CD4-positive, alpha-beta T cell treated with Interleukin-6 for 4 hours (primary cell): Measurements from ENCODE around the gene RHBDL1.
"Not testable (repeated sequence)": the region's sequence is repeated elsewhere in the genome, so short reads cannot be mapped to it uniquely, and the experiment has no call there.

Source experiments
- DNase-seq: peaks from one replicate; pipeline ENCODE4 v3.0.0-alpha.2; 2020; ENCODE audit warnings: mixed read lengths

The RHBDL1 gene

GRCh38 chr16:689175-689897 is 13.9 kb downstream of the RHBDL1 start:
- DNase-seq: no peak

- not testable (repeated sequence) for DNase-seq
These were observed 15.8 kb downstream of the RHBDL1 start for GRCh38 chr16:691242-691641.

- DNase-seq: no peak
These were observed 17.1 kb downstream of the RHBDL1 start for GRCh38 chr16:692356-693108.

GRCh38 chr16:693364-693763 is 17.9 kb downstream of the RHBDL1 start:
- no peak for DNase-seq

- DNase-seq: no peak
These were observed 18.3 kb downstream of the RHBDL1 start for GRCh38 chr16:693766-694165.

- peak; percentile 28 for DNase-seq
These were observed 18.9 kb downstream of the RHBDL1 start for GRCh38 chr16:694187-694862.

- no peak for DNase-seq
These were observed 19.4 kb downstream of the RHBDL1 start for GRCh38 chr16:694863-695354.

- peak; percentile 81 for DNase-seq
These were observed 20.1 kb downstream of the RHBDL1 start for GRCh38 chr16:695355-696089.

- no peak for DNase-seq
These were observed 23.6 kb downstream of the RHBDL1 start for GRCh38 chr16:698911-699671.

GRCh38 chr16:700684-701584 is 25.5 kb downstream of the RHBDL1 start:
- DNase-seq: peak; percentile 56

- DNase-seq: no peak
These were observed 26.9 kb downstream of the RHBDL1 start for GRCh38 chr16:702341-702740.

GRCh38 chr16:703406-703805 is 27.9 kb downstream of the RHBDL1 start:
- no peak for DNase-seq

GRCh38 chr16:704047-704446 is 28.6 kb downstream of the RHBDL1 start:
- DNase-seq: no peak

- DNase-seq: no peak
These were observed 29.3 kb downstream of the RHBDL1 start for GRCh38 chr16:704552-705380.

- DNase-seq: no peak
These were observed 30.1 kb downstream of the RHBDL1 start, which contains the start of gene FBXL16 for GRCh38 chr16:705431-706188. Gene FBXL16, minus strand, starts transcription at chr16:705801. Its CDS starts 8,396 bp downstream, at chr16:697405.

- DNase-seq: no peak
These were observed 31.0 kb downstream of the RHBDL1 start for GRCh38 chr16:706189-707061.

GRCh38 chr16:707062-707538 is 31.6 kb downstream of the RHBDL1 start:
- DNase-seq: no peak

GRCh38 chr16:708019-708418 is 32.5 kb downstream of the RHBDL1 start:
- no peak for DNase-seq
